Gastrocnemius medialis (tissue), 4 donors: ENCODE data around the gene CDKL2. TPM values are rescaled to one million over a fixed set of nuclear protein-coding genes. Genes with fewer than 3 reads are reported as not detected.

Experiments
- ATAC-seq, 2 donors: fragments of 150-250 bp; one replicate each; pipeline ENCODE4 v1.9.1; 2016
- DNase-seq, 2 donors: peaks; one replicate each; pipeline ENCODE4 v3.0.0-alpha.2; 2019
- H3K27ac ChIP-seq, 4 donors: fragments of 200-600 bp; sonication (generic); 1 replicate in 1 of 4; 2 replicates in 3 of 4; pipeline ENCODE4 v1.5.1; 2016 to 2018; ENCODE audit warnings: mild to moderate bottlenecking in 2 of 4, moderate library complexity in 1 of 4
- H3K27me3 ChIP-seq, 3 donors: fragments of 200-600 bp; sonication (generic) in 2 of 3; 1 replicate in 1 of 3; 2 replicates in 2 of 3; pipeline versions ENCODE4 v1.5.1 to v1.6.0; 2016 to 2019; ENCODE audit warnings: mild to moderate bottlenecking in 1 of 3, moderate library complexity in 1 of 3
- H3K36me3 ChIP-seq, 2 donors: fragments of 200-600 bp; sonication (generic) in 1 of 2; one replicate each; pipeline ENCODE4 v1.5.1; 2017 to 2018
- H3K4me1 ChIP-seq, 2 donors: fragments of 200-600 bp; sonication (generic) in 1 of 2; one replicate each; pipeline ENCODE4 v1.5.1; 2016 to 2017; ENCODE audit warnings: mild to moderate bottlenecking in 2 of 2
- H3K4me3 ChIP-seq, 4 donors: fragments of 200-600 bp; sonication (generic) in 3 of 4; 1 replicate in 1 of 4; 2 replicates in 3 of 4; pipeline ENCODE4 v1.5.1; 2016 to 2019; ENCODE audit warnings: mild to moderate bottlenecking in 2 of 4
- H3K9me3 ChIP-seq, 3 donors: fragments of 200-600 bp; sonication (generic) in 2 of 3; 1 replicate in 1 of 3; 2 replicates in 2 of 3; pipeline ENCODE4 v1.5.1; 2016 to 2019
- POLR2A ChIP-seq, 2 donors: fragments of 450-650 bp; IDR thresholded peaks; one replicate each; pipeline ENCODE4 v1.6.1; 2017; ENCODE audit warnings: antibody characterized with exemption in 2 of 2, mild to moderate bottlenecking in 2 of 2, moderate library complexity in 2 of 2
- in situ Hi-C, 4 donors: fragments of 200-750 bp; cut with MboI; loops; one replicate each; pipeline versions ENCODE4 v1.15.0 to v1.8.0; 2017; ENCODE audit warnings: low sequenced_read_pairs in 4 of 4
- intact Hi-C: fragments of 100-400 bp; cut with DNase I; formaldehyde crosslinking; loops from one replicate; pipeline ENCODE4 v1.15.1; 2023; ENCODE audit warnings: low total_unique reads
- total RNA-seq, 4 donors: library from RNA; depleted of rRNA; stranded (reverse); fragments of >200 nt; gene quantifications; one replicate each; pipeline versions ENCODE4 v1.1.0 to v1.2.3, GENCODE V29; 2016
- TF ChIP-seq, protein P1 (sequence below), 5 experiments: fragments of 450-650 bp in 3 of 5; fragments of 200-600 bp in 2 of 5; sonication (generic) in 2 of 5; IDR thresholded peaks in 4 of 5; conservative IDR thresholded peaks in 1 of 5; 1 replicate in 4 of 5; 2 replicates in 1 of 5; pipeline ENCODE4 v1.5.1; 2016 to 2019; ENCODE audit warnings: antibody characterized with exemption in 5 of 5, mild to moderate bottlenecking in 3 of 5, moderate library complexity in 3 of 5

The CDKL2 gene
- total RNA-seq: not detected

DNA sequence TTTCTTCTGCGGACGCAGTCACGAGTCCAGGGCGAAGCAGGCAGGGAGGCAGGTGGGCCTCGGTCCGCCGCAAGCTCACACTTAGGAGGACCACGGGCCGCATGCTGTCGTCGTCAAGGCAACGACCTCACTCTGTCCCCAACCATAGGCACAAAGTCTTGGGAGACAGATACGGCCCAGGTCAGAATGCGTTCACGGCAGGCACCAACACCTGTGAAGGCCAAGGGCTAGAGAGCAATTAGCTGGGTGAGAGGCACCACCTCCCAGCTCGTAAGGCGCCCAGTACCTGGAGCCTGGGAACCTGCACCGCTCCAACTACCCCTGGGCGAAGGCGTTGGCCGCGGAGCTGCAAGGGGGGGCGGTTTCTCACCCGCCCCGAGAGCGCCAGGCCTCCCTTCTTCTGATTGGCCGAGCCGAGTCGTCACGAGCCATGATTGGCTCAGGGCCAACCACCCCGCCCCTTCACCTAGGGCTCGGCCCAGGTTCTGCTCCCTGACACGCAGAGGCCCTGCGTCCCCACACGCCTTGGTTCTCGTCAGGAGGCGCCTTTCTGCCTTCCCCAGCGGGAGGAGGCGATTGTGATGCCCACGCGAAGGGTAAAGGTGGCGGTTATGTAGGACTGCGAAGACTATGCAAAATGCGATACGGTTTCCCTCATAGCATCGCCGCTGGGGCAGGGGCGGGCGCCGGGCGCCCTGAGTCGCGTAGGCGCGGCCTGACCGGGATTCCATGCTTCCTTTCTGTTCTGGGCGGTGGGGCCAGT is at the start of gene CDKL2:
CDKL2 (minus strand) TSS at position 355 of the 763 bp plus-strand sequence. CDS start 4,540 bp downstream, outside the sequence.
- Histone ChIP-seq H3K27me3 (no peaks in the 10 kb centered on the region), H3K36me3 (no peaks in the 10 kb centered on the region), H3K4me3 (peak within 1 kb of the TSS; percentile 57 to 74 (median 62)), H3K27ac (no peak within 1 kb of the TSS), H3K9me3 (no peaks in the 10 kb centered on the region), H3K4me1 (peaks cover 3% of the 10 kb centered on the region in 2 donors)
- intact Hi-C loops: loop anchor here (10.0 kb wide), 1 partner anchor 214 kb away; no protein-coding TSS in a partner anchor
- in situ Hi-C loops: no loop called here
- peak; percentile 47 to 68 for DNase-seq
- TF ChIP-seq, protein P1, sequence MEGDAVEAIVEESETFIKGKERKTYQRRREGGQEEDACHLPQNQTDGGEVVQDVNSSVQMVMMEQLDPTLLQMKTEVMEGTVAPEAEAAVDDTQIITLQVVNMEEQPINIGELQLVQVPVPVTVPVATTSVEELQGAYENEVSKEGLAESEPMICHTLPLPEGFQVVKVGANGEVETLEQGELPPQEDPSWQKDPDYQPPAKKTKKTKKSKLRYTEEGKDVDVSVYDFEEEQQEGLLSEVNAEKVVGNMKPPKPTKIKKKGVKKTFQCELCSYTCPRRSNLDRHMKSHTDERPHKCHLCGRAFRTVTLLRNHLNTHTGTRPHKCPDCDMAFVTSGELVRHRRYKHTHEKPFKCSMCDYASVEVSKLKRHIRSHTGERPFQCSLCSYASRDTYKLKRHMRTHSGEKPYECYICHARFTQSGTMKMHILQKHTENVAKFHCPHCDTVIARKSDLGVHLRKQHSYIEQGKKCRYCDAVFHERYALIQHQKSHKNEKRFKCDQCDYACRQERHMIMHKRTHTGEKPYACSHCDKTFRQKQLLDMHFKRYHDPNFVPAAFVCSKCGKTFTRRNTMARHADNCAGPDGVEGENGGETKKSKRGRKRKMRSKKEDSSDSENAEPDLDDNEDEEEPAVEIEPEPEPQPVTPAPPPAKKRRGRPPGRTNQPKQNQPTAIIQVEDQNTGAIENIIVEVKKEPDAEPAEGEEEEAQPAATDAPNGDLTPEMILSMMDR (IDR thresholded peaks at IDR 0.05 in 4 of 5, conservative IDR thresholded peaks at IDR 0.05 in 1 of 5): no peak
- no peak for TF ChIP-seq POLR2A (IDR thresholded peaks at IDR 0.05)
- ATAC-seq: peak; percentile 57 to 77

DNA sequence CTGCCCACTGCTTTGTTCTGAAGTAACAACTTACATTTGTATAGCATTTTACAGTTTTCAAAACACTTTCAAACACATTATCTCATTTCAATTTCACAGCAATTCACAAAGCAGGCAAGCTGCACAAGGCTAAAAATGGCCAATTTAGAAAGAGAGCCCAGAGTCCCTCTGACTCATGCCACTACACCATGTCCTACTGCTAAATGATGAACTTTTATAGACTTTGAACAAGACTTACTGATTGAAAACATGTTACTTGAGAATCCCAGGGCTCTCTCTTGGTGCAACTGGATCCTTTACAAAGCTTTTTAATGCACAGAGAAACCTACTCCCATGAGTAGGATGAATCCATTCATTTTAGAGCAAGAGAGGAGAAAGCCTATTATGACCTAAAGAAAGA is 48.6 kb upstream of the CDKL2 start:
- no peak for DNase-seq
- in situ Hi-C loops: no loop called here
- H3K9me3 ChIP-seq: no peaks in the 10 kb centered on the region
- no peaks in the 10 kb centered on the region for H3K36me3 ChIP-seq
- intact Hi-C loops: loop anchor here (10.0 kb wide), 2 partner anchors 406 to 516 kb away; no protein-coding TSS in a partner anchor
- H3K27ac ChIP-seq: peak overlapping the region; percentile 77 to 84 (median 79)
- H3K27me3 ChIP-seq: no peaks in the 10 kb centered on the region
- TF ChIP-seq, protein P1 (IDR thresholded peaks at IDR 0.05 in 4 of 5, conservative IDR thresholded peaks at IDR 0.05 in 1 of 5): no peak
- H3K4me1 ChIP-seq: peaks cover 19 to 28% of the 10 kb centered on the region in 2 donors
- no peak overlapping the region for H3K4me3 ChIP-seq
- peak in 1 of 2 donors; percentile 60 for ATAC-seq

DNA sequence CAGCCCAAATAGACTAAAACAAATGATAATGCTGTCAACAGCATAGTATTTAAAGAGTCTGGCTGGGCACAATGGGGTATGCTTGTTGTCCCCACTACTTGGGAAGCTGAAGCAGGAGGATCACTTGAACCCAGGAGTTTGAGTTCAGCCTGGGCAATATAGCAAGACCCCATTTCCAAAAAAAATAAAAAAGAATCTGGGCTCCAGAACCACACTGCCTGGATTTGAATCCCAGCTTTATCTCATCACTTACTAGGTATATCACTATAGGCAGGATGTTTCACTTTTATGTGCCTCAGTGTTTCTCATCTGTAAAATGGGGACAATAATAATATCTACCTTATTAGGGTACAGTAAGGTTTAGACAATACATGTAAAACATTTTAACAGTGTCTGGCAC is 48.1 kb upstream of the CDKL2 start:
- H3K27ac ChIP-seq: peak overlapping the region; percentile 77 to 84 (median 79)
- H3K36me3 ChIP-seq: no peaks in the 10 kb centered on the region
- H3K9me3 ChIP-seq: no peaks in the 10 kb centered on the region
- in situ Hi-C loops (no loop called here), intact Hi-C loops (loop anchor here (10.0 kb wide), 2 partner anchors 406 to 516 kb away; no protein-coding TSS in a partner anchor)
- no peak for ATAC-seq
- no peak overlapping the region for H3K4me3 ChIP-seq
- peaks cover 22 to 27% of the 10 kb centered on the region in 2 donors for H3K4me1 ChIP-seq
- DNase-seq: no peak
- TF ChIP-seq, protein P1 (IDR thresholded peaks at IDR 0.05 in 4 of 5, conservative IDR thresholded peaks at IDR 0.05 in 1 of 5): no peak
- no peak for TF ChIP-seq POLR2A (IDR thresholded peaks at IDR 0.05)
- H3K27me3 ChIP-seq: no peaks in the 10 kb centered on the region

DNA sequence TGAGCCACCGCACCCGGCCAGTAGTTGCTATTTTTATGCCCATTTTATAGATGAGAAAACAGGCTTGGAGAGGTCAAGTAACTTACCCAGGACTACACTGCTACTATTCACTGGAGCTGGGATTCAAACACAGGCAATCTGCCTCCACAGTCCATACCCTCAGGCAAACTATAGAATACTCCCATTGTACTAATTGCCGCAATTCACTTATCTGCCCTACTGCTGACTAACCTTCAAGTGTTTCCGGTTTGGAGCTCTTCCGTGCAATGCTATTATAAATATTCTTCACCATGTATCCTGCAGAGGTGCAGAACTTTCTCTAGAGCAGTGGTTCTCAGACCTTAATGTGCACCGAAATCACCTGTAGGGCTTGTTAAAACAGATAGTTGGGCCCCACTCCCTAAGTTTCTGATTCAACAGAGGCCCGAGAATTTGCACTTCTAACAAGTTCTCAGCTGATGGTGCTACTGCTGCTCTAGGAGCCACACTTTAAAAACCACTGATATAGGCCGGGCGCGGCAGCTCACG is 44.7 kb upstream of the CDKL2 start:
- no peaks in the 10 kb centered on the region for H3K9me3 ChIP-seq
- in situ Hi-C loops: no loop called here
- no peaks in the 10 kb centered on the region for H3K36me3 ChIP-seq
- TF ChIP-seq POLR2A (IDR thresholded peaks at IDR 0.05): no peak
- TF ChIP-seq, protein P1 (IDR thresholded peaks at IDR 0.05 in 4 of 5, conservative IDR thresholded peaks at IDR 0.05 in 1 of 5): no peak
- H3K27me3 ChIP-seq: no peaks in the 10 kb centered on the region
- intact Hi-C loops: loop anchor here (10.0 kb wide), 2 partner anchors 410 to 520 kb away; no protein-coding TSS in a partner anchor
- ATAC-seq (no peak), DNase-seq (no peak)
- H3K4me3 ChIP-seq: no peak overlapping the region
- H3K27ac ChIP-seq: peak overlapping the region; percentile 96 to 99 (median 98)
- H3K4me1 ChIP-seq: peaks cover 36 to 37% of the 10 kb centered on the region in 2 donors
